Nephron (organoid): ENCODE data around the gene CDKAL1.

ENCODE experiments used
- H3K27ac Mint-ChIP-seq, 3 experiments: 2 replicates each; pipeline ENCODE4 v1.8.0; 2020; ENCODE audit warnings: mixed read lengths in 3 of 3, mild to moderate bottlenecking in 2 of 3, moderate library complexity in 1 of 3
- H3K27me3 Mint-ChIP-seq: 2 replicates; pipeline ENCODE4 v1.8.0; 2021; ENCODE audit warnings: low read depth, mild to moderate bottlenecking, moderate library complexity, mixed read lengths
- H3K36me3 Mint-ChIP-seq: 2 replicates; pipeline ENCODE4 v1.8.0; 2020; ENCODE audit warnings: low read depth, mixed read lengths
- H3K4me1 Mint-ChIP-seq: 2 replicates; pipeline ENCODE4 v1.8.0; 2020; ENCODE audit warnings: mixed read lengths
- H3K4me3 Mint-ChIP-seq, 3 experiments: 2 replicates each; pipeline ENCODE4 v1.8.0; 2020; ENCODE audit warnings: mild to moderate bottlenecking in 3 of 3, mixed read lengths in 3 of 3, moderate library complexity in 2 of 3
- H3K9me3 Mint-ChIP-seq: 2 replicates; pipeline ENCODE4 v1.8.0; 2020; ENCODE audit warnings: mixed read lengths
- TF ChIP-seq, protein P1 (sequence below), 3 experiments: fragments of 200-600 bp; sonication (generic); IDR thresholded peaks; one replicate each; pipeline ENCODE4 v1.5.0; 2021; ENCODE audit warnings: antibody characterized with exemption in 3 of 3; ENCODE audit not compliant: unreplicated experiment in 3 of 3

CDKAL1 gene

DNA sequence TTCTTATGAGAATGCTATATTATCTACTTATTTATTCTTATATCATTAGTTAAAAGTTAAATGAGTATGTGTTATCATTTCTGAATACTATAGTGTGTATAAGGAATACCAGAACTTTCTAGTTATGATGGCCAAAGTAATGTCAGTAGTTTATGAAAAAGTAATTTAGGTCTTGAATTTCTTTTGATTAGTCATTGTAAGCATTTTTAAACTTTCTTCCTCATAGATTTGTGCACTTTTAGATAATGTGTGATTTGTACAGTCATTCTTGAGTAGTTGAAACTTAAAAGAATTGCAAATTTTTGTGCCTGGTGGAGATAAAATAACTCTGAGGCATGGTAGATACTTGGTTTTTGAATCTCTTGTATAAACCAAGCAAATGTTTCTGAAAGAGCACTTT lies 311.3 kb downstream of the CDKAL1 start:
- Mint-ChIP-seq H3K36me3 (no peaks in the 10 kb centered on the region), H3K9me3 (no peaks in the 10 kb centered on the region), H3K27me3 (no peaks in the 10 kb centered on the region), H3K4me3 (no peak overlapping the region), H3K4me1 (peaks cover 21% of the 10 kb centered on the region), H3K27ac (no peak overlapping the region)
- TF ChIP-seq, protein P1, sequence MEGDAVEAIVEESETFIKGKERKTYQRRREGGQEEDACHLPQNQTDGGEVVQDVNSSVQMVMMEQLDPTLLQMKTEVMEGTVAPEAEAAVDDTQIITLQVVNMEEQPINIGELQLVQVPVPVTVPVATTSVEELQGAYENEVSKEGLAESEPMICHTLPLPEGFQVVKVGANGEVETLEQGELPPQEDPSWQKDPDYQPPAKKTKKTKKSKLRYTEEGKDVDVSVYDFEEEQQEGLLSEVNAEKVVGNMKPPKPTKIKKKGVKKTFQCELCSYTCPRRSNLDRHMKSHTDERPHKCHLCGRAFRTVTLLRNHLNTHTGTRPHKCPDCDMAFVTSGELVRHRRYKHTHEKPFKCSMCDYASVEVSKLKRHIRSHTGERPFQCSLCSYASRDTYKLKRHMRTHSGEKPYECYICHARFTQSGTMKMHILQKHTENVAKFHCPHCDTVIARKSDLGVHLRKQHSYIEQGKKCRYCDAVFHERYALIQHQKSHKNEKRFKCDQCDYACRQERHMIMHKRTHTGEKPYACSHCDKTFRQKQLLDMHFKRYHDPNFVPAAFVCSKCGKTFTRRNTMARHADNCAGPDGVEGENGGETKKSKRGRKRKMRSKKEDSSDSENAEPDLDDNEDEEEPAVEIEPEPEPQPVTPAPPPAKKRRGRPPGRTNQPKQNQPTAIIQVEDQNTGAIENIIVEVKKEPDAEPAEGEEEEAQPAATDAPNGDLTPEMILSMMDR (IDR thresholded peaks at IDR 0.05; ENCODE audit: unreplicated experiment in 3 of 3), result no peak

DNA sequence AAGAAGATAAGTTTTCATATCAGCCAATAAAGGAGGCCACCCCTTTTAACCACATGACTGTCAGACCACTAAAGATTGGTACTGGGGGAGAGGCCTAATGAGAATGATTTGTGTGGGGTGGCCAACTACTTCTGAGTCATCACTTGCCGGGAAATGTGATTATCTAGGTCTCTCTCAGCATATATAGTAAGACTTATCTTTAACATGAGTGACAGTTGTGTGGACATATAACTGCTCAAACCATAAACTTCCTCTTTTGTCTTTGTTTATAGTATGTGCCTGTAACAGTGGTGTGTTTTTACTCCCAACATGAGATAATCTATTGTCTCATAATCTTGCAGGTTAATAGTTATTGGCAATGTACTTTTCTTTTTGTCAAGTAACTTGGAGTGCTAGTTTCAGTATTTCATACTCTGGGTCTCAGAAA lies 312.4 kb downstream of the CDKAL1 start:
- TF ChIP-seq, protein P1 (IDR thresholded peaks at IDR 0.05; ENCODE audit: unreplicated experiment in 3 of 3), result no peak
- Mint-ChIP-seq H3K9me3 (no peaks in the 10 kb centered on the region), H3K27me3 (no peaks in the 10 kb centered on the region), H3K4me3 (no peak overlapping the region), H3K36me3 (no peaks in the 10 kb centered on the region), H3K27ac (peak overlapping the region; percentile 30 to 57 (median 52)), H3K4me1 (peaks cover 21% of the 10 kb centered on the region)

DNA sequence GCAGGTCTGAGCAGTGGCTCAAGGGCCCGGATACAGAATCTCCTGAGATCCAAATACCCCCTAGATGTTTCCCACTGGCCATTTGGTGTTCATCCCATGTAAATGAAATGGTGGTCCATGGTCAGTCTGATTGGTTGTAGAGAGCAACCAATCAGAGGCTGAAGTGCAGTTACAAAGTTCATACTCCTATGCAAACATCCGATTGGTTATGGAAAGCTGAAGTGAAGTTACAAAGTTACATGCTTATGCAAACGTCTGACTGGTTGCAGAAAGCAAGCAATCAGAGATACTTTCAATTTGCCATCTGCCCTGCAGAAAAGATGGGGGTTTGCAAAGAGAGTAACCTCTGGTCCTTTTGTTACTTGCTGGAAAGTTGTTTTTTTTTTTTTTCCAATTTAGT lies 313.6 kb downstream of the CDKAL1 start:
- Mint-ChIP-seq H3K27me3 (no peaks in the 10 kb centered on the region), H3K4me3 (no peak overlapping the region), H3K9me3 (no peaks in the 10 kb centered on the region), H3K27ac (peak overlapping the region; percentile 24 to 68 (median 52)), H3K36me3 (no peaks in the 10 kb centered on the region), H3K4me1 (peaks cover 21% of the 10 kb centered on the region)
- TF ChIP-seq, protein P1 (IDR thresholded peaks at IDR 0.05; ENCODE audit: unreplicated experiment in 3 of 3), result no peak

DNA sequence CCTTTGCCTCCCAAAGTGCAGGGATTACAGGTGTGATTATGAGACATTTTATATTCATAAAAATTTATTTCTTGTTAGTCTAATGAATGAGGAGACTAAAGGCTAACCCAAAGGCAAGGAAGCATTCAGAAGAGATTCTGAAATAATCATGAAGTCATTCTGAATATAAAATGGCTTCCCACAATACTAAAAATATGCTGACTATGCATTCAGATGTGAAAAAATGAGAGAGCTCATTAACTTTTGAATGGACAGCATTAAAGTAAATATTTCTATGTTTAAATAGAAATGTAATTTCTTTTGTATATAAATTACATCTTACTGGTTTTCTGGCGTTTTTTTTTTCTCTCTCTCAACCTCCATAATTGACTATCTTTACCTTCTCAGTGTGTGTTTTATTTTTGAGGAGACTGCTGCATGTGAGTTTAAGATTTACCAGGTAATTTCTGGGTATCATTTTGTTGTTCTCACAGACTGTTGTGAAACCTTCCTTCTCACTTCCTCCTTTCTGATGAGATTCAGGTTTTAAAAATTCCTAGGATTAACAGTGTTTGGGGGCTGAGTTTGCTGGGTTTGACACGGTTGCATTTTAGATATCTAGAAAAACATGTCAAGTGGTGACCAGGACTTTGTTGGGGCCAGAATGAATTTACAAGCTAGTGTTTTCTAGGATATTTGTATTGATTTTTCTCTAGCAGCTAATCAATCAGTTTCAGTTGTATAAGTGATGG lies 316.6 kb downstream of the CDKAL1 start:
- no peaks in the 10 kb centered on the region for H3K27me3 Mint-ChIP-seq
- peak overlapping the region in 1 of 3 experiments; percentile 7 for H3K27ac Mint-ChIP-seq
- no peaks in the 10 kb centered on the region for H3K36me3 Mint-ChIP-seq
- TF ChIP-seq, protein P1 (IDR thresholded peaks at IDR 0.05; ENCODE audit: unreplicated experiment in 3 of 3), result no peak
- peaks cover 21% of the 10 kb centered on the region for H3K4me1 Mint-ChIP-seq
- no peak overlapping the region for H3K4me3 Mint-ChIP-seq
- H3K9me3 Mint-ChIP-seq, result no peaks in the 10 kb centered on the region

DNA sequence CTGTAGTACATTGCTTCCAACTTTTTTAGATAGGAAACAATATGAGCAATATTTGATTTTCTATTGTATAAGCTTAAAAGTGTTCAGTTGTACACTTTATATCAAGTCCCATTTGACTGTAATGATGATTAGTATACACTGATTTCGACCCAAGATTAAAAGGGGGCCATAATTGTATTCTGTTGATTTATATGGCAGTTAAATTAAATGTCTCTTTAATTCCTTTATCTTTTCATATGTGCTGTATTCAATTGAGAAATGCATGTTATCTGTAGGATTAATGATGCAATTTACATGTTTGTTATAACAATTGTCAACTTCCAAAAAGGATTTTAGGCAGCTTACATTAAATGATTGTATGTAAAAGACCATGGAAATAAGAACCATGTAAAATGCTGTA lies 317.5 kb downstream of the CDKAL1 start:
- no peaks in the 10 kb centered on the region for H3K9me3 Mint-ChIP-seq
- peaks cover 15% of the 10 kb centered on the region for H3K4me1 Mint-ChIP-seq
- H3K36me3 Mint-ChIP-seq, result no peaks in the 10 kb centered on the region
- TF ChIP-seq, protein P1 (IDR thresholded peaks at IDR 0.05; ENCODE audit: unreplicated experiment in 3 of 3), result no peak
- no peak overlapping the region for H3K27ac Mint-ChIP-seq
- no peaks in the 10 kb centered on the region for H3K27me3 Mint-ChIP-seq
- no peak overlapping the region for H3K4me3 Mint-ChIP-seq

DNA sequence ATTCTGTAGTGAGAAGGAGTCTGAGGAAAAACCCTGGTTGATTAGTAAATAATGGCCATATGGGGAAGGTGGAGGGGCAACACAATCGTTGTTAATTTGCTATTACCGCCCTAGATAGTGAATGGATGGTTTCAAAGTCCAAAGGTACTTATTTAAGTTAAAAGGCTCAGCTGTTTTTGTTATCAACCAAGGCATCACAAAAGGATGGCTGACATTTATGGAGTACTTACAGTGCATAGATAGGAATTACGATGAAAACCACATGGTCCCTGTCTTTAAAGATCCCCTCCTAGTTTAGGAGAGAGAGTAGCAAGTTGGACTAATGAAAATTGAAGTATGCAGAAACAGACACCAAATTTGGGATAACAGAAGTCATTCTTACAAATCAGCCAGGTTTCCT lies 319.6 kb downstream of the CDKAL1 start:
- Mint-ChIP-seq H3K36me3 (no peaks in the 10 kb centered on the region), H3K4me3 (no peak overlapping the region), H3K4me1 (no peaks in the 10 kb centered on the region), H3K9me3 (no peaks in the 10 kb centered on the region), H3K27ac (no peak overlapping the region), H3K27me3 (no peaks in the 10 kb centered on the region)
- TF ChIP-seq, protein P1 (IDR thresholded peaks at IDR 0.05; ENCODE audit: unreplicated experiment in 3 of 3), result no peak
